WTC11 (cell line): Measurements from ENCODE around the gene JAZF1. TPM values are rescaled to one million over a fixed set of nuclear protein-coding genes. Genes with fewer than 3 reads are reported as not detected.

ENCODE experiments used
- ATAC-seq: fragments of 200-7000 bp; cut with Tn5 transposase; 2 replicates; pipeline ENCODE4 v1.10.0; 2021; ENCODE audit warnings: mild to moderate bottlenecking, moderate library complexity
- CTCF ChIA-PET: fragments of 300-600 bp; sonication (Branson Sonifier 250); formaldehyde crosslinking; loops from one replicate; lab custom pipeline; 2021; ENCODE audit warnings: antibody characterized with exemption; lab: Charles Lee
- POLR2A ChIA-PET: fragments of 350-600 bp; sonication (Branson Sonifier 250); formaldehyde crosslinking; loops from one replicate; lab custom pipeline; 2021; ENCODE audit warnings: antibody characterized with exemption; lab: Charles Lee
- DNase-seq: peaks from one replicate; pipeline ENCODE4 v3.0.0; 2021; ENCODE audit warnings: low spot score
- H3K27ac Mint-ChIP-seq: 2 replicates; pipeline ENCODE4 v1.8.0; 2021; ENCODE audit warnings: mixed read lengths
- H3K27me3 Mint-ChIP-seq: 2 replicates; pipeline ENCODE4 v1.8.0; 2021; ENCODE audit warnings: low read depth, mild to moderate bottlenecking, moderate library complexity, mixed read lengths
- H3K36me3 Mint-ChIP-seq: 2 replicates; pipeline ENCODE4 v1.8.0; 2021; ENCODE audit warnings: mixed read lengths
- H3K4me1 Mint-ChIP-seq: 2 replicates; pipeline ENCODE4 v1.8.0; 2022; ENCODE audit warnings: mixed read lengths
- H3K4me3 Mint-ChIP-seq: 2 replicates; pipeline ENCODE4 v1.8.0; 2021; ENCODE audit warnings: mild to moderate bottlenecking, moderate library complexity, mixed read lengths
- H3K9me3 Mint-ChIP-seq: 2 replicates; pipeline ENCODE4 v1.8.0; 2021; ENCODE audit warnings: mixed read lengths
- CBFB ChIP-seq: sonication (generic); formaldehyde crosslinking; IDR thresholded peaks from 2 replicates; pipeline ENCODE4 v1.8.1; 2022; ENCODE audit warnings: mild to moderate bottlenecking, low read depth, missing genetic modification reagents
- FOXP1 ChIP-seq: sonication (generic); formaldehyde crosslinking; IDR thresholded peaks from 2 replicates; pipeline ENCODE4 v1.8.0; 2022; ENCODE audit warnings: missing genetic modification reagents, mild to moderate bottlenecking, moderate library complexity, borderline replicate concordance
- GRHL2 ChIP-seq: fragments of 250-450 bp; sonication (Bioruptor Pico); IDR thresholded peaks from 2 replicates; pipeline ENCODE4 v1.8.0; 2022; ENCODE audit warnings: mild to moderate bottlenecking, moderate library complexity; ENCODE audit not compliant: insufficient replicate concordance, severe bottlenecking
- NR2C2 ChIP-seq: sonication (generic); formaldehyde crosslinking; IDR thresholded peaks from 2 replicates; pipeline ENCODE4 v1.8.0; 2022; ENCODE audit warnings: mild to moderate bottlenecking, missing genetic modification reagents
- OVOL2 ChIP-seq: fragments of 250-450 bp; sonication (Bioruptor Pico); IDR thresholded peaks from 2 replicates; pipeline ENCODE4 v1.9.0; 2021; ENCODE audit warnings: mild to moderate bottlenecking, borderline replicate concordance
- TEAD4 ChIP-seq: sonication (generic); formaldehyde crosslinking; IDR thresholded peaks from 2 replicates; pipeline ENCODE4 v1.8.0; 2022; ENCODE audit warnings: mild to moderate bottlenecking, missing genetic modification reagents
- ZNF219 ChIP-seq: sonication (generic); formaldehyde crosslinking; IDR thresholded peaks from 2 replicates; pipeline ENCODE4 v1.8.0; 2023; ENCODE audit warnings: missing genetic modification reagents, mild to moderate bottlenecking, borderline replicate concordance
- ZNF232 ChIP-seq: sonication (generic); formaldehyde crosslinking; IDR thresholded peaks from 2 replicates; pipeline ENCODE4 v1.8.0; 2022; ENCODE audit warnings: mild to moderate bottlenecking, missing genetic modification reagents
- ZNF317 ChIP-seq: sonication (generic); formaldehyde crosslinking; IDR thresholded peaks from 2 replicates; pipeline ENCODE4 v1.8.1; 2023; ENCODE audit warnings: low read depth, mild to moderate bottlenecking, moderate library complexity, missing genetic modification reagents, borderline replicate concordance
- total RNA-seq: library from RNA; stranded (reverse); gene quantifications from 3 replicates; pipeline ENCODE4 v1.2.3, GENCODE V29; 2021
- TF ChIP-seq, protein P1 (sequence below): sonication (generic); formaldehyde crosslinking; IDR thresholded peaks from 2 replicates; pipeline ENCODE4 v1.8.1; 2023; ENCODE audit warnings: mild to moderate bottlenecking, moderate library complexity, missing genetic modification reagents
- TF ChIP-seq, protein P2 (sequence below): sonication (generic); formaldehyde crosslinking; conservative IDR thresholded peaks from 2 replicates; pipeline ENCODE4 v1.8.1; 2023; ENCODE audit warnings: mild to moderate bottlenecking, low read depth, missing genetic modification reagents, moderate library complexity
- TF ChIP-seq, protein P3 (sequence below): sonication (generic); formaldehyde crosslinking; IDR thresholded peaks from 2 replicates; pipeline ENCODE4 v1.8.0; 2023; ENCODE audit warnings: missing genetic modification reagents, mild to moderate bottlenecking, borderline replicate concordance
- TF ChIP-seq, protein P4 (sequence below): fragments of 250-450 bp; sonication (Bioruptor Pico); conservative IDR thresholded peaks from 2 replicates; pipeline ENCODE4 v1.9.0; 2021; ENCODE audit warnings: mild to moderate bottlenecking
- TF ChIP-seq, protein P5 (sequence below): fragments of 250-450 bp; sonication (Bioruptor Pico); IDR thresholded peaks from 2 replicates; pipeline ENCODE4 v1.9.0; 2021; ENCODE audit warnings: moderate library complexity, mild to moderate bottlenecking, inconsistent platforms, borderline replicate concordance
- TF ChIP-seq, protein P6 (sequence below): sonication (generic); formaldehyde crosslinking; IDR thresholded peaks from 2 replicates; pipeline ENCODE4 v1.8.0; 2022; ENCODE audit warnings: mild to moderate bottlenecking, missing genetic modification reagents
- TF ChIP-seq, protein P7 (sequence below): fragments of 250-450 bp; sonication (Bioruptor Pico); IDR thresholded peaks from 2 replicates; pipeline ENCODE4 v1.8.0; 2021; ENCODE audit warnings: mild to moderate bottlenecking
- TF ChIP-seq, protein P8 (sequence below): sonication (generic); formaldehyde crosslinking; IDR thresholded peaks from 2 replicates; pipeline ENCODE4 v1.8.1; 2023; ENCODE audit warnings: mild to moderate bottlenecking, missing genetic modification reagents, moderate library complexity
- TF ChIP-seq, protein P9 (sequence below): sonication (generic); formaldehyde crosslinking; IDR thresholded peaks from 2 replicates; pipeline ENCODE4 v1.8.1; 2022; ENCODE audit warnings: mild to moderate bottlenecking, missing genetic modification reagents, moderate library complexity, borderline replicate concordance

JAZF1 gene
- total RNA-seq, 1 experiment from 2014 or later = 19.0 TPM

DNA sequence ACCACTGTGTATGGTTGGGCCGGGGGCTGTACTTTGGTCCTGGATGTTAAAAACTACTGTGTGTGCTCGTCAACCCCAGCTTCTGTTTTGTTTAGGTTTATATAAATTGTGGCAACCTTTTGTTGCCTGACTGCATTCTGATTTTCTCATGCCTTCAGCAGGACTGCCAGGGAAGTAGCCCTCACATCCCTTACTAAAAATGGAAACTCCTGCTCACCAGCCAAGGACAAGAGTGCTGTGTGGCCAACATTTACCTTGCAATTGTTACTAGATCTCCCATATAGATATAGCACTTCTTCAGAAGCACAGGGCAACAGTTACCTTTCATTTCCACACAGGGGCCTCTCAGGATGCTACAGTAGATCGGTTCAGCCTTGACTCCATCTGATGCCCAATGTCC, 266.2 kb downstream of the JAZF1 start (continued):
- TF ChIP-seq GRHL2 (CRISPR knock-in tag) (no peak), OVOL2 (CRISPR knock-in tag) (no peak), FOXP1 (no peak), ZNF317 (CRISPR knock-in tag) (no peak), NR2C2 (CRISPR knock-in tag) (no peak)

DNA sequence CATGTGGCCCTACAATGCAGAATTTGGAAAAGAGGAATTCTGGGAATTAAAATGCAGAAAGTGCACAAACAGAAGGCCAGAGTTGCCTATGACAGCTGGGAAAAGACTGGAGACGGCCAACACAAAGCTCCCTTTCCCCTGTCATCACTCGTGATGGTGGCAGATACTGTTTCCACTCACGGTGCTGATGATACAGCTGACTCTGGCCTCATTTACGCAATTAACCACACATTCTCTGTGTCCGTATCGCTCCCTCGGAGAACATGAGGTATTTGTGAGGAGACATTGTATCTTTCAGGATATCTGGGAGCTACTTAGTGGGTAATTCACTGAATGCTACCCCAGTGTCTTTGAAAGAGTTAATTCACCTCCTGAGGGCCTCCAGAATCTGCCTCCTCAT, 267.8 kb downstream of the JAZF1 start:
- Mint-ChIP-seq H3K4me1 (peaks cover 71% of the 10 kb centered on the region), H3K36me3 (peaks cover 13% of the 10 kb centered on the region), H3K27ac (peak overlapping the region; percentile 86; the same call in 1 of the 2 replicates), H3K27me3 (no peaks in the 10 kb centered on the region), H3K4me3 (no peak overlapping the region), H3K9me3 (peaks cover 10% of the 10 kb centered on the region)
- ChIA-PET POLR2A (no interaction called here), CTCF (interaction anchor here (1.6 kb wide), 1 partner anchor 181 kb away, joined by 4 read pairs; no protein-coding TSS in a partner anchor)
- DNase-seq = no peak
- no peak for ATAC-seq
- no peak for TF ChIP-seq CBFB
- TF ChIP-seq, protein P1, sequence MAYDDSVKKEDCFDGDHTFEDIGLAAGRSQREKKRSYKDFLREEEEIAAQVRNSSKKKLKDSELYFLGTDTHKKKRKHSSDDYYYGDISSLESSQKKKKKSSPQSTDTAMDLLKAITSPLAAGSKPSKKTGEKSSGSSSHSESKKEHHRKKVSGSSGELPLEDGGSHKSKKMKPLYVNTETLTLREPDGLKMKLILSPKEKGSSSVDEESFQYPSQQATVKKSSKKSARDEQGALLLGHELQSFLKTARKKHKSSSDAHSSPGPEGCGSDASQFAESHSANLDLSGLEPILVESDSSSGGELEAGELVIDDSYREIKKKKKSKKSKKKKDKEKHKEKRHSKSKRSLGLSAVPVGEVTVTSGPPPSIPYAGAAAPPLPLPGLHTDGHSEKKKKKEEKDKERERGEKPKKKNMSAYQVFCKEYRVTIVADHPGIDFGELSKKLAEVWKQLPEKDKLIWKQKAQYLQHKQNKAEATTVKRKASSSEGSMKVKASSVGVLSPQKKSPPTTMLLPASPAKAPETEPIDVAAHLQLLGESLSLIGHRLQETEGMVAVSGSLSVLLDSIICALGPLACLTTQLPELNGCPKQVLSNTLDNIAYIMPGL (CRISPR knock-in tag) = no peak
- TF ChIP-seq, protein P2, sequence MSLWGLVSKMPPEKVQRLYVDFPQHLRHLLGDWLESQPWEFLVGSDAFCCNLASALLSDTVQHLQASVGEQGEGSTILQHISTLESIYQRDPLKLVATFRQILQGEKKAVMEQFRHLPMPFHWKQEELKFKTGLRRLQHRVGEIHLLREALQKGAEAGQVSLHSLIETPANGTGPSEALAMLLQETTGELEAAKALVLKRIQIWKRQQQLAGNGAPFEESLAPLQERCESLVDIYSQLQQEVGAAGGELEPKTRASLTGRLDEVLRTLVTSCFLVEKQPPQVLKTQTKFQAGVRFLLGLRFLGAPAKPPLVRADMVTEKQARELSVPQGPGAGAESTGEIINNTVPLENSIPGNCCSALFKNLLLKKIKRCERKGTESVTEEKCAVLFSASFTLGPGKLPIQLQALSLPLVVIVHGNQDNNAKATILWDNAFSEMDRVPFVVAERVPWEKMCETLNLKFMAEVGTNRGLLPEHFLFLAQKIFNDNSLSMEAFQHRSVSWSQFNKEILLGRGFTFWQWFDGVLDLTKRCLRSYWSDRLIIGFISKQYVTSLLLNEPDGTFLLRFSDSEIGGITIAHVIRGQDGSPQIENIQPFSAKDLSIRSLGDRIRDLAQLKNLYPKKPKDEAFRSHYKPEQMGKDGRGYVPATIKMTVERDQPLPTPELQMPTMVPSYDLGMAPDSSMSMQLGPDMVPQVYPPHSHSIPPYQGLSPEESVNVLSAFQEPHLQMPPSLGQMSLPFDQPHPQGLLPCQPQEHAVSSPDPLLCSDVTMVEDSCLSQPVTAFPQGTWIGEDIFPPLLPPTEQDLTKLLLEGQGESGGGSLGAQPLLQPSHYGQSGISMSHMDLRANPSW (CRISPR knock-in tag) = no peak
- TF ChIP-seq TEAD4 (CRISPR knock-in tag) = no peak
- no peak for TF ChIP-seq ZNF232
- TF ChIP-seq, protein P3, sequence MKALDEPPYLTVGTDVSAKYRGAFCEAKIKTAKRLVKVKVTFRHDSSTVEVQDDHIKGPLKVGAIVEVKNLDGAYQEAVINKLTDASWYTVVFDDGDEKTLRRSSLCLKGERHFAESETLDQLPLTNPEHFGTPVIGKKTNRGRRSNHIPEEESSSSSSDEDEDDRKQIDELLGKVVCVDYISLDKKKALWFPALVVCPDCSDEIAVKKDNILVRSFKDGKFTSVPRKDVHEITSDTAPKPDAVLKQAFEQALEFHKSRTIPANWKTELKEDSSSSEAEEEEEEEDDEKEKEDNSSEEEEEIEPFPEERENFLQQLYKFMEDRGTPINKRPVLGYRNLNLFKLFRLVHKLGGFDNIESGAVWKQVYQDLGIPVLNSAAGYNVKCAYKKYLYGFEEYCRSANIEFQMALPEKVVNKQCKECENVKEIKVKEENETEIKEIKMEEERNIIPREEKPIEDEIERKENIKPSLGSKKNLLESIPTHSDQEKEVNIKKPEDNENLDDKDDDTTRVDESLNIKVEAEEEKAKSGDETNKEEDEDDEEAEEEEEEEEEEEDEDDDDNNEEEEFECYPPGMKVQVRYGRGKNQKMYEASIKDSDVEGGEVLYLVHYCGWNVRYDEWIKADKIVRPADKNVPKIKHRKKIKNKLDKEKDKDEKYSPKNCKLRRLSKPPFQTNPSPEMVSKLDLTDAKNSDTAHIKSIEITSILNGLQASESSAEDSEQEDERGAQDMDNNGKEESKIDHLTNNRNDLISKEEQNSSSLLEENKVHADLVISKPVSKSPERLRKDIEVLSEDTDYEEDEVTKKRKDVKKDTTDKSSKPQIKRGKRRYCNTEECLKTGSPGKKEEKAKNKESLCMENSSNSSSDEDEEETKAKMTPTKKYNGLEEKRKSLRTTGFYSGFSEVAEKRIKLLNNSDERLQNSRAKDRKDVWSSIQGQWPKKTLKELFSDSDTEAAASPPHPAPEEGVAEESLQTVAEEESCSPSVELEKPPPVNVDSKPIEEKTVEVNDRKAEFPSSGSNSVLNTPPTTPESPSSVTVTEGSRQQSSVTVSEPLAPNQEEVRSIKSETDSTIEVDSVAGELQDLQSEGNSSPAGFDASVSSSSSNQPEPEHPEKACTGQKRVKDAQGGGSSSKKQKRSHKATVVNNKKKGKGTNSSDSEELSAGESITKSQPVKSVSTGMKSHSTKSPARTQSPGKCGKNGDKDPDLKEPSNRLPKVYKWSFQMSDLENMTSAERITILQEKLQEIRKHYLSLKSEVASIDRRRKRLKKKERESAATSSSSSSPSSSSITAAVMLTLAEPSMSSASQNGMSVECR (CRISPR knock-in tag) = no peak
- TF ChIP-seq, protein P4, sequence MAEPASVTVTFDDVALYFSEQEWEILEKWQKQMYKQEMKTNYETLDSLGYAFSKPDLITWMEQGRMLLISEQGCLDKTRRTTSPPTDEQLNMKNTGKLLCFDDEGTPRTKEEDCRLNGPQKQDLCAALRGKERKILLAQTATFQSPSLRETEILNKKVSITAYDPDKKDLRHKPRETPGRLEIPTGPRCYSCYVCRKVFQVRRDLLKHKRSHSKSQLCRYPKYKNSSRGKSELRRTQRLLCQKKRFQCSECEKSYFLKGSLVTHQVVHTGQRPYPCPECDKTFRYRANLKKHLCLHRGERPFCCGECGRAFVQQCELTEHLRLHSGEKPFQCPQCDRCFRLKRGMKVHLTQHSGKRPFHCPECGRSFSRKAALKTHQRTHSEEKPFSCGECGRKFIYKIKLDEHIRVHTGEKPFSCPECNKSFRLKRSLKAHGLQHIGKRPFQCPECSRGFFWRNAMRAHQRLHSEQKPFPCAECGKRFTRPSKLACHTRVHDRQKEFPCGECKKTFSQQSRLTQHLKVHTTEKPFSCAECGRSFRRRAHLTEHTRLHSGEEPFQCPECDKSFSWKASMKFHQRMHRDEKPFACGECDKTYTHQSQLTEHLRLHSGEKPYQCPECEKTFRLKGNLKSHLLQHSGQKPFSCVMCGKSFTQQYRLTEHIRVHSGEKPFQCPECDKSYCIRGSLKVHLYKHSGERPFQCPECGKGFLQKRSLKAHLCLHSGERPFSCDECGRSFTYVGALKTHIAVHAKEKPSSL = no peak
- TF ChIP-seq, protein P5, sequence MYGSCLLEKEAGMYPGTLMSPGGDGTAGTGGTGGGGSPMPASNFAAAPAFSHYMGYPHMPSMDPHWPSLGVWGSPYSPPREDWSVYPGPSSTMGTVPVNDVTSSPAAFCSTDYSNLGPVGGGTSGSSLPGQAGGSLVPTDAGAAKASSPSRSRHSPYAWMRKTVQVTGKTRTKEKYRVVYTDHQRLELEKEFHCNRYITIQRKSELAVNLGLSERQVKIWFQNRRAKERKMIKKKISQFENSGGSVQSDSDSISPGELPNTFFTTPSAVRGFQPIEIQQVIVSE (CRISPR knock-in tag) = no peak
- TF ChIP-seq, protein P6, sequence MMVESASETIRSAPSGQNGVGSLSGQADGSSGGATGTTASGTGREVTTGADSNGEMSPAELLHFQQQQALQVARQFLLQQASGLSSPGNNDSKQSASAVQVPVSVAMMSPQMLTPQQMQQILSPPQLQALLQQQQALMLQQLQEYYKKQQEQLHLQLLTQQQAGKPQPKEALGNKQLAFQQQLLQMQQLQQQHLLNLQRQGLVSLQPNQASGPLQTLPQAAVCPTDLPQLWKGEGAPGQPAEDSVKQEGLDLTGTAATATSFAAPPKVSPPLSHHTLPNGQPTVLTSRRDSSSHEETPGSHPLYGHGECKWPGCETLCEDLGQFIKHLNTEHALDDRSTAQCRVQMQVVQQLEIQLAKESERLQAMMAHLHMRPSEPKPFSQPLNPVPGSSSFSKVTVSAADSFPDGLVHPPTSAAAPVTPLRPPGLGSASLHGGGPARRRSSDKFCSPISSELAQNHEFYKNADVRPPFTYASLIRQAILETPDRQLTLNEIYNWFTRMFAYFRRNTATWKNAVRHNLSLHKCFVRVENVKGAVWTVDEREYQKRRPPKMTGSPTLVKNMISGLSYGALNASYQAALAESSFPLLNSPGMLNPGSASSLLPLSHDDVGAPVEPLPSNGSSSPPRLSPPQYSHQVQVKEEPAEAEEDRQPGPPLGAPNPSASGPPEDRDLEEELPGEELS = no peak
- TF ChIP-seq, protein P7, sequence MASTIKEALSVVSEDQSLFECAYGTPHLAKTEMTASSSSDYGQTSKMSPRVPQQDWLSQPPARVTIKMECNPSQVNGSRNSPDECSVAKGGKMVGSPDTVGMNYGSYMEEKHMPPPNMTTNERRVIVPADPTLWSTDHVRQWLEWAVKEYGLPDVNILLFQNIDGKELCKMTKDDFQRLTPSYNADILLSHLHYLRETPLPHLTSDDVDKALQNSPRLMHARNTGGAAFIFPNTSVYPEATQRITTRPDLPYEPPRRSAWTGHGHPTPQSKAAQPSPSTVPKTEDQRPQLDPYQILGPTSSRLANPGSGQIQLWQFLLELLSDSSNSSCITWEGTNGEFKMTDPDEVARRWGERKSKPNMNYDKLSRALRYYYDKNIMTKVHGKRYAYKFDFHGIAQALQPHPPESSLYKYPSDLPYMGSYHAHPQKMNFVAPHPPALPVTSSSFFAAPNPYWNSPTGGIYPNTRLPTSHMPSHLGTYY (CRISPR knock-in tag) = no peak
- TF ChIP-seq, protein P8, sequence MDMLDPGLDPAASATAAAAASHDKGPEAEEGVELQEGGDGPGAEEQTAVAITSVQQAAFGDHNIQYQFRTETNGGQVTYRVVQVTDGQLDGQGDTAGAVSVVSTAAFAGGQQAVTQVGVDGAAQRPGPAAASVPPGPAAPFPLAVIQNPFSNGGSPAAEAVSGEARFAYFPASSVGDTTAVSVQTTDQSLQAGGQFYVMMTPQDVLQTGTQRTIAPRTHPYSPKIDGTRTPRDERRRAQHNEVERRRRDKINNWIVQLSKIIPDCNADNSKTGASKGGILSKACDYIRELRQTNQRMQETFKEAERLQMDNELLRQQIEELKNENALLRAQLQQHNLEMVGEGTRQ = no peak
- TF ChIP-seq, protein P9, sequence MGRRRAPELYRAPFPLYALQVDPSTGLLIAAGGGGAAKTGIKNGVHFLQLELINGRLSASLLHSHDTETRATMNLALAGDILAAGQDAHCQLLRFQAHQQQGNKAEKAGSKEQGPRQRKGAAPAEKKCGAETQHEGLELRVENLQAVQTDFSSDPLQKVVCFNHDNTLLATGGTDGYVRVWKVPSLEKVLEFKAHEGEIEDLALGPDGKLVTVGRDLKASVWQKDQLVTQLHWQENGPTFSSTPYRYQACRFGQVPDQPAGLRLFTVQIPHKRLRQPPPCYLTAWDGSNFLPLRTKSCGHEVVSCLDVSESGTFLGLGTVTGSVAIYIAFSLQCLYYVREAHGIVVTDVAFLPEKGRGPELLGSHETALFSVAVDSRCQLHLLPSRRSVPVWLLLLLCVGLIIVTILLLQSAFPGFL (CRISPR knock-in tag) = no peak
- no peak for TF ChIP-seq ZNF219
